Stimulated activated CD8-positive, alpha-beta memory T cell treated with anti-CD3 and anti-CD28 coated beads, Interleukin-15, amount 100 ng/mL, for 4 hours (primary cell): ENCODE data around the gene PKM.

ENCODE experiments used
- DNase-seq, 2 donors: peaks; one replicate each; pipeline ENCODE4 v3.0.0-alpha.2; 2020; ENCODE audit warnings: low read depth in 2 of 2

PKM gene

GRCh38 chr15:72200395-72201237 lies 30.4 kb downstream of the PKM start:
- no peak for DNase-seq

DNA sequence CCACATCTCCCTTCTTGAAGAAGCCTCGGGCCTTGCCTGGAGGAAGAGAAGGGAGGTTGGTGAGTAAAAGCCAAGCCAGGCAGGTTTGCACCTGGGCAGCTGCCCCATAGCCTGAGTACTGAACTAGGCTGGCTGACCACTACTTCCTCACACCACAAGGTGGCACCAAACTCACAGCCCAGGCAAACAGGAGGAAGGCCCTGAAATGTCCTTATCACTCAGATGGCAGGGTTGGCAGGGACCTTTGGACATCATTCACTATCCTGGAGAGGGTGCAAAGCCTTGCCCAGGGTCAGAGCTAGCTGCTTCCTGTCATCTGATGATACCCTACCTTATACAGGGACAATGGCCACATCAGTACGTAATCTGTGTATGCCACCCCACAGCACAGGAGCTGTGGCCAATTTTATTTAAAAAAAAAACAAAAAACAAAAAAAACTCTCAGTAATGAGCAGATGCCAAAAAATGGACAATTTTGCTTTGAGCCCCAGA lies 31.2 kb downstream of the PKM start:
- DNase-seq = peak; percentile 36 to 48

- no peak for DNase-seq
Measured at GRCh38 chr15:72199205-72199515, 31.8 kb downstream of the PKM start.

DNA sequence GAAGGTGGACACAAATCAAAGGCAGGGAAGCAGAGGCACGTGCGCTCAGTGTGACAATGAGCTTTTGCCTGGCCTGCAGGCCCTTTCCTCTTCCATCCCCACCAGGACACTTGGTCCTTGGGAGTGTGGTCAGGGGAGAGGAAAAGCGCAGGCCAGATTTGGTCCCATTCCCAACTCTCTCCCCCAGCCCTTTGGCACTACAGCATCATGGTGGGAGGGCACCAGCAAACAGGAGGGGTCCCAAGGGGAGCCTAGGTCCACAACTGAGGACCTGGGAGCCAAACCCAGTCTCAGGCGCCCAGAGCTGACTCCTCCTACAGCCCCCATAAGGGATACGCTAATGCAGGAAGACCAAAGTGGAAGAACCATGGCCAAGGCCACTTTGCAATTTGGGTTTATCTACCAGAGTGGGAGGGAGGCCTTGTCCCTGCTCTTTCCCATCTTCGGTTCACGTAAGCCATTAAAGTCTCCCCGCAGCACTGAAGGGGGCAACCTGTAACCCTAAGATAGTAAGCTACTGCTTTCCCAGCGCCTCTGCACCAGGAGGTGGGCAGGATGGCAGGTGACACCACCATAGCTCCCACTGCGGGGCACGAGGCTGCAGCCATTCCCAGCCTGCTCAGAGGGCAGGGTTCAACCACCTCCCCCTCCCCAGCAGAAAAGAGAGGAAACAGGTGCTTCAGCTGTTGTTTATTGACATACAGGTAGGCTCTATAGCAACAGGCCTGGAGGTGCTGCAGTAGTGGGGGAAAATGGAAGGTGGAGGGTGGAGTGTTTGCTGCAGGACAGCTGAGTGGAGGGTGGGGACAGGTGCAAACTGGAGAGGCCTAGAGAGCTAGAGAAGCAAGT lies 32.4 kb downstream of the PKM start:
- DNase-seq = no peak

- peak in 1 of 2 donors; percentile 17 for DNase-seq
Measured at GRCh38 chr15:72197460-72198355, 33.3 kb downstream of the PKM start, which contains the start of gene GRAMD2A. Gene GRAMD2A (minus strand): TSS chr15:72197787.

DNA sequence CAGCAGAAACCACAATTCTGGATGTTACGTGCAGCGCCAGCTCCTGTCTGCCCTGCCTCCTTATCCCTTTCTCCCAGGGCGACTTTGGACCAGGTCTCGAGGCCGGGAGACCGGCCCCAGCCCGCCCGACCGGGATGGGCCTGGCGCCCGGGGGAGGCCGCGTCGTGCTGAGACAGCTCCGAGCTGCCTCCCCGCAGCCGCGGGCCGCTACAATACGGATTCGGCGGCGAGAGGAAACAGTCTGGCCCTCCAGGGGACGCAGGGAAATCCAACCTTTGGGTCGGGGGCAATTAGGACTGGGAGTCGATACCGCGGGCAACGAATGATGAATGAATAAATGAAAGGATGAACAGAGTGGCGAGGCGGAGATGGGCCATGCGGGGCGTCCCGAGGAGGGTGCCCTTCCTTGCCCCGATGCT lies 33.9 kb downstream of the PKM start:
- DNase-seq = no peak

- no peak for DNase-seq
Measured at GRCh38 chr15:72196409-72197040, 34.5 kb downstream of the PKM start.

DNA sequence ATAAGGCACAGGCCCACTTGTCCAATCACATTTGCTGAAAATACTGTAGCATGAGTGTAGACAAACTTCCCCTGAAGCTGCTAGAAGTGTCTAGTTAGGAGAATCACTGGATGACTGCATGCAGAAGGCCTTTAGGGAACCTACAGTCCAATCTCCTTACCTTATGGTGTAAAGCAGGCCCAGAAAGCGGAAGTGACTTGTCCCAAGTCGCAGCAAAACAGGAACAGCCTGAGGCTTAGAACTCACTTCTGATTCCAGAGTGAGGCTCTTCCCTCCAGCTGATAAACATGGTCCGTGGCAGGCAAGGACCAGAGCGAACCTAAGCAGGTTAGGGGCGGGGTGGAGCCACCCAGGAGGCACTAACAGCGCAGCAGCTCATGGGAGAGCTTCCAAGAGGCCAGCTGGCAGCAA lies 35.9 kb downstream of the PKM start:
- no peak for DNase-seq

- no peak for DNase-seq
Measured at GRCh38 chr15:72193836-72194396, 37.1 kb downstream of the PKM start.

DNA sequence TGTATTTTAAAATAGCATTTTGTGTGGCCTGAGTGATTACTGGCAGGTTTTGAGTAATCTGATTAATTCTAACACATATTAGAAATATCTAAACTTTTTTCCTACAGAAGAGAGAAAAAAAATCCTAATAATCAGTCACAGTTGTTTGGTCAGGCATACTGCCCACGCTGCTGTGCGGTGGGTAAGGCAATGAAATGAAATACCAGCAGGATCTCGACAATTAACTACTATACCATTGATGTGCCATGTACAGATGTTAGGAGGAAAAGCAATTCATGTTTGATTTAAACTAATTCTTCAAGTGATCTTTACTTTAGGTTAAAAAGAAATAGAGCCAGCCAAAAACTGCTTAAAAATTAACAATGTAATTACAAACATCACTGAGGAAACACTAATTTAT lies 38.6 kb downstream of the PKM start:
- DNase-seq = no peak

GRCh38 chr15:72189250-72189902 lies 41.6 kb downstream of the PKM start:
- no peak for DNase-seq

- DNase-seq = no peak
Measured at GRCh38 chr15:72184165-72184811, 46.7 kb downstream of the PKM start.

- DNase-seq = no peak
Measured at GRCh38 chr15:72183781-72184164, 47.2 kb downstream of the PKM start.

DNA sequence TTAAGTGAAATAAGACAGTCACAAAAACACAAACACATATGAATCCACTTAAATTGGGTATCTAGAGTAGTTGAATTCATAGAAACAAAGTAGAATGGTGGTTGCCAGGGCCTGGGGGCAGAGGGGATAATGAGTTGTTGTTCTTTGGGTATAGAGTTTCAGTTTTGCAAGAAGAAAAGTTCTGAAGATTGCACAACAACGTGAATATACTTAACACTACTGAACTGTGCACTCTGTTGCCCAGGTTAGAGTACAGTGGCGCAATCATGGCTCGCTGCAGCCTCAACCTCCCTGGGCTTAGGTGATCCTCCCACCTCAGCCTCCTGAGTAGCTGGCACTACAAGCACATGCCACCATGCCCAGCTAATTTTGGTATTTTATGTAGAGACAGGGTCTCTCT lies 48.3 kb downstream of the PKM start:
- no peak for DNase-seq

GRCh38 chr15:72182244-72182643 lies 48.7 kb downstream of the PKM start:
- DNase-seq = no peak

DNA sequence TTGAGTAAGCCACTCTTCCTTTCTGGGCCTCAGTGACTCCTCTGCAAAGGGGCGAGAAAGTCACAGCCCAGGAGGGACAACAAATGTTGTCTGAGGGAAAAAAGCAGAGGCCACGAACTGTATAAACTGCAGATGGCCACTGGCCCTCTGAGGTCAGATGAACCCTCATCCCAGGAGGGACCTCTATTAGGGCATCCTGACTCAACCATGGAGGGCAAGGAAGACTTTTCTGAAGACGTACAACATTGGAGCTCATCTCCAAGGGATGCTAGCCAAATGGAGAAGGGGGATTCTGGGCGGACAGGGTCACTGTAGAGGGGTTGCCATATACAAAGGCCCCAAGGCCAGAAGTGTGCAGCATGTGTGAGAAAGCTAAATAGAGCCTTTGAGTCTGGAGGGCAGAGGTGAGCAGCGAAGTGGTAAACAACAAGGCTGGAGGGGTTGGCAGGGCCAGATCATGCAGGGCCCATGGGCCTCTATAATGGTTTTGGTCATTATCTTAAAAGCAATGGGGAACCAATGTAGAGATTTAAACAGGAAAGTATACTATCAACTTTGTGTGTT lies 50.1 kb downstream of the PKM start:
- DNase-seq = no peak

DNA sequence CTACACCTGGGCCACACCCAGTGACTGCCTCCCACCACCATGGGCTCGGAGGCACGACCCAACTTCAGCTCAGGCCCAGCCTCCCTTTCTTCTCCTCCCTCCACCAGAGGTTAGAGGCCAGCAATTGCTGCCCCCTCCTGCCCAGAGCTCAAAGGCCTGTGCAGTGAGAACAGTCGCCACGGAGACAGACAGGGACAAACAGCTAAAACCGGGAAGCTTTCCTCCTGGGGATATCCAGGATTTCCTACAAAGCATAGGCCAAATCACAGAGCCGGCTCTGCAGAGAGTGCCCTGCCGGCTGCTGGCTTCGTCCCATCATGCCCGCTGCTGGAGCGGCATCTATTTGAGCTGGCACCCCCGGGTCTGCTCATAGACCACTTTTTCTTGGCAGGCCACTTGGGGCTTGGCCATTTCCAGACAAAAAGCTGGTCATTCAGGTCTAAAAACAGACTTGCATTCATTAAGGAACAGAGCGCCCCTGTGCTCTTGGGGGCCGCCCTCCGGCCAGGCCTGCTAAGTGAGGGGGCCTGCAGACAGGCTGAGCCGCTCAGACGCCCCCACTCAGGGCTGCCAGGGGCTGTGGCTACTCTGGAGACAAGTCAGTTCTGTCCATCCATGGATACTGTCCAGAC lies 50.9 kb downstream of the PKM start:
- no peak for DNase-seq

GRCh38 chr15:72178976-72179585 lies 51.9 kb downstream of the PKM start:
- DNase-seq = no peak

DNA sequence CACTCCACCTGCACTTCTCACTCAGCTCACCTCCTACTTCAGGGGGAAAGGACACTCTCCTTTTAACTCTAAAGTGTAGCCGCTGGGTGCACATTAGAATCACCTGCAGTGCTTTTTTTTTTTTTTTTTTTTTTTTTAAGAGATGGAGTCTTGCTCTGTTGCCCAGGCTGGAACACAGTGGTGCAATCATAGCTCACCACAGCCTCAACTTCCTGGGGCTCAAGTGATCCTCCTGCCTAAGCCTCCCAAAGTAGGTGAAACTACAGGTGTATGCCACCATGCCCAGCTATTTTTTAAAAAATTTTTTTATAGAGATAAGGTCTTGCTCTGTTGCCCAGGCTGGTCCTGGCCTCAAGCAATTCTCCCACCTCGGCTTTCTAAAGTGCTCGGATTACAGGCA lies 54.2 kb downstream of the PKM start:
- no peak for DNase-seq
